GM23338 (cell line): ENCODE data around the gene KDM6A. TPM values are rescaled to one million over a fixed set of nuclear protein-coding genes. Genes with fewer than 3 reads are reported as not detected.

Experiments used
- ATAC-seq: fragments of 200-7000 bp; cut with Tn5 transposase; 3 replicates; pipeline ENCODE4 v1.9.1; 2020
- DNase-seq: peaks from one replicate; pipeline ENCODE4 v3.0.0-alpha.2; 2015; ENCODE audit warnings: low spot score
- H2AFZ ChIP-seq: fragments of 200-600 bp; sonication (generic); 2 replicates; pipeline ENCODE4 v1.8.0; 2016; ENCODE audit warnings: antibody characterized with exemption, mild to moderate bottlenecking, moderate library complexity
- H3F3A ChIP-seq: fragments of 200-600 bp; sonication (generic); replicated peaks from 2 replicates; pipeline ENCODE4 v1.8.0; 2017; ENCODE audit warnings: antibody characterized with exemption, mixed run types, low read depth
- H3K27ac ChIP-seq: fragments of 200-600 bp; sonication (generic); 2 replicates; pipeline ENCODE4 v1.6.1; 2016; ENCODE audit warnings: low read depth
- H3K27me3 ChIP-seq: fragments of 200-600 bp; sonication (generic); 2 replicates; pipeline ENCODE4 v1.8.0; 2016; ENCODE audit warnings: mild to moderate bottlenecking, mixed run types, moderate library complexity; ENCODE audit not compliant: insufficient read depth
- H3K36me3 ChIP-seq: fragments of 200-600 bp; sonication (generic); 2 replicates; pipeline ENCODE4 v1.8.0; 2016; ENCODE audit warnings: mild to moderate bottlenecking; ENCODE audit not compliant: insufficient read depth
- H3K4me1 ChIP-seq: fragments of 200-600 bp; sonication (generic); 2 replicates; pipeline ENCODE4 v1.8.0; 2016; ENCODE audit warnings: mild to moderate bottlenecking, moderate library complexity; ENCODE audit not compliant: insufficient read depth
- H3K4me2 ChIP-seq: fragments of 200-600 bp; sonication (generic); 2 replicates; pipeline ENCODE4 v1.7.1; 2017; ENCODE audit warnings: mixed run types
- H3K4me3 ChIP-seq: fragments of 200-600 bp; sonication (generic); 2 replicates; pipeline ENCODE4 v1.6.1; 2016; ENCODE audit warnings: mixed run types
- H3K79me2 ChIP-seq: fragments of 200-600 bp; sonication (generic); replicated peaks from 2 replicates; pipeline ENCODE4 v1.8.0; 2017; ENCODE audit warnings: mild to moderate bottlenecking; ENCODE audit not compliant: insufficient read depth
- H3K9me2 ChIP-seq: fragments of 200-600 bp; sonication (generic); 2 replicates; pipeline ENCODE4 v1.8.0; 2017; ENCODE audit not compliant: insufficient read depth
- H4K20me1 ChIP-seq: fragments of 200-600 bp; sonication (generic); replicated peaks from 2 replicates; pipeline ENCODE4 v1.8.0; 2017; ENCODE audit warnings: mild to moderate bottlenecking; ENCODE audit not compliant: insufficient read depth
- H3K27ac Mint-ChIP-seq: 2 replicates; pipeline ENCODE4 v1.8.0; 2020; ENCODE audit warnings: inconsistent platforms, mild to moderate bottlenecking, moderate library complexity, mixed read lengths
- H3K27me3 Mint-ChIP-seq: 3 replicates; pipeline ENCODE4 v1.8.0; 2022; ENCODE audit warnings: low read depth, mild to moderate bottlenecking, moderate library complexity, mixed read lengths, inconsistent platforms; ENCODE audit not compliant: insufficient read depth, poor library complexity
- H3K36me3 Mint-ChIP-seq: 3 replicates; pipeline ENCODE4 v1.8.0; 2021; ENCODE audit warnings: low read depth, mild to moderate bottlenecking, inconsistent platforms, moderate library complexity, mixed read lengths
- H3K4me1 Mint-ChIP-seq: 3 replicates; pipeline ENCODE4 v1.8.0; 2020; ENCODE audit warnings: mild to moderate bottlenecking, inconsistent platforms, mixed read lengths
- H3K4me3 Mint-ChIP-seq: 3 replicates; pipeline ENCODE4 v1.8.0; 2021; ENCODE audit warnings: moderate library complexity, mild to moderate bottlenecking, inconsistent platforms, mixed read lengths
- H3K9me3 Mint-ChIP-seq: 3 replicates; pipeline ENCODE4 v1.8.0; 2020; ENCODE audit warnings: moderate library complexity, mild to moderate bottlenecking, inconsistent platforms, mixed read lengths
- JUNB ChIP-seq: IDR thresholded peaks from one replicate; pipeline ENCODE4 v1.6.1; 2016; ENCODE audit warnings: antibody characterized with exemption; ENCODE audit not compliant: unreplicated experiment
- NANOG ChIP-seq: IDR thresholded peaks from 2 replicates; pipeline ENCODE4 v1.6.1; 2016; ENCODE audit warnings: antibody characterized with exemption, borderline replicate concordance
- STAT1 ChIP-seq: IDR thresholded peaks from one replicate; pipeline ENCODE4 v1.6.1; 2016; ENCODE audit warnings: antibody characterized with exemption; ENCODE audit not compliant: unreplicated experiment
- ZNF331 ChIP-seq: fragments of 250-450 bp; sonication (Bioruptor Pico); IDR thresholded peaks from 2 replicates; pipeline ENCODE4 v1.5.0; 2020; ENCODE audit warnings: low read depth, mild to moderate bottlenecking, moderate library complexity
- polyA plus RNA-seq: library from polyadenylated mRNA; unstranded; fragments of >200 nt; fragmentation: Nextera tagmentation; extraction: Ambion mirVana; gene quantifications from 2 replicates; pipeline ENCODE4 v1.2.1, GENCODE V29; 2016
- total RNA-seq: library from RNA; depleted of rRNA; stranded (reverse); fragments of >200 nt; shearing (Covaris generic); gene quantifications from 2 replicates; pipeline ENCODE4 v1.2.3, GENCODE V29; 2014
- TF ChIP-seq, protein P1 (sequence below): fragments of 250-450 bp; sonication (Bioruptor Pico); IDR thresholded peaks from 2 replicates; pipeline ENCODE4 v1.5.0; 2020; ENCODE audit warnings: mild to moderate bottlenecking, moderate library complexity

The KDM6A gene
- total and polyA plus RNA-seq, 2 experiments from 2014 or later: 22.8 to 102 TPM

DNA sequence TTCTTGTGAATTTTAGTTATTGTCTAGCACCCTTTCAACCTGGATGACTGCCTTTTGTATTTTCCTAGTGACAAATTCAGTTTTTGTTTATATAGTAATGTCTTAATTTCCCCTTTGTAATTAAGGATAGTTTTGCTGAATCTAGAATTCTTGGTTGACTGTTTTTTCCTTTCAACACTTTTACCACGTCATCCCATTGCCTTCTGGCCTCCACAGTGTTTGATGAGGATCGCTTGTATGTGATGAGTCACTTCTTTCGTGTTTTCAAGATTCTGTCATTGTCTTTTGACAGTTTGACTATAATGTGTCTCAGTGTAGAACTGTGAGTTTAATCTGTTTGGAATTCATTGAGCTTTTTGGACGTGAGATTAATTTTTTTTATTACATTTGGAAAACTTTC is 30.1 kb downstream of the KDM6A start:
- no peak for TF ChIP-seq NANOG
- no peak for TF ChIP-seq STAT1
- no peak for TF ChIP-seq ZNF331 (CRISPR knock-in tag)
- TF ChIP-seq JUNB: no peak
- TF ChIP-seq, protein P1, sequence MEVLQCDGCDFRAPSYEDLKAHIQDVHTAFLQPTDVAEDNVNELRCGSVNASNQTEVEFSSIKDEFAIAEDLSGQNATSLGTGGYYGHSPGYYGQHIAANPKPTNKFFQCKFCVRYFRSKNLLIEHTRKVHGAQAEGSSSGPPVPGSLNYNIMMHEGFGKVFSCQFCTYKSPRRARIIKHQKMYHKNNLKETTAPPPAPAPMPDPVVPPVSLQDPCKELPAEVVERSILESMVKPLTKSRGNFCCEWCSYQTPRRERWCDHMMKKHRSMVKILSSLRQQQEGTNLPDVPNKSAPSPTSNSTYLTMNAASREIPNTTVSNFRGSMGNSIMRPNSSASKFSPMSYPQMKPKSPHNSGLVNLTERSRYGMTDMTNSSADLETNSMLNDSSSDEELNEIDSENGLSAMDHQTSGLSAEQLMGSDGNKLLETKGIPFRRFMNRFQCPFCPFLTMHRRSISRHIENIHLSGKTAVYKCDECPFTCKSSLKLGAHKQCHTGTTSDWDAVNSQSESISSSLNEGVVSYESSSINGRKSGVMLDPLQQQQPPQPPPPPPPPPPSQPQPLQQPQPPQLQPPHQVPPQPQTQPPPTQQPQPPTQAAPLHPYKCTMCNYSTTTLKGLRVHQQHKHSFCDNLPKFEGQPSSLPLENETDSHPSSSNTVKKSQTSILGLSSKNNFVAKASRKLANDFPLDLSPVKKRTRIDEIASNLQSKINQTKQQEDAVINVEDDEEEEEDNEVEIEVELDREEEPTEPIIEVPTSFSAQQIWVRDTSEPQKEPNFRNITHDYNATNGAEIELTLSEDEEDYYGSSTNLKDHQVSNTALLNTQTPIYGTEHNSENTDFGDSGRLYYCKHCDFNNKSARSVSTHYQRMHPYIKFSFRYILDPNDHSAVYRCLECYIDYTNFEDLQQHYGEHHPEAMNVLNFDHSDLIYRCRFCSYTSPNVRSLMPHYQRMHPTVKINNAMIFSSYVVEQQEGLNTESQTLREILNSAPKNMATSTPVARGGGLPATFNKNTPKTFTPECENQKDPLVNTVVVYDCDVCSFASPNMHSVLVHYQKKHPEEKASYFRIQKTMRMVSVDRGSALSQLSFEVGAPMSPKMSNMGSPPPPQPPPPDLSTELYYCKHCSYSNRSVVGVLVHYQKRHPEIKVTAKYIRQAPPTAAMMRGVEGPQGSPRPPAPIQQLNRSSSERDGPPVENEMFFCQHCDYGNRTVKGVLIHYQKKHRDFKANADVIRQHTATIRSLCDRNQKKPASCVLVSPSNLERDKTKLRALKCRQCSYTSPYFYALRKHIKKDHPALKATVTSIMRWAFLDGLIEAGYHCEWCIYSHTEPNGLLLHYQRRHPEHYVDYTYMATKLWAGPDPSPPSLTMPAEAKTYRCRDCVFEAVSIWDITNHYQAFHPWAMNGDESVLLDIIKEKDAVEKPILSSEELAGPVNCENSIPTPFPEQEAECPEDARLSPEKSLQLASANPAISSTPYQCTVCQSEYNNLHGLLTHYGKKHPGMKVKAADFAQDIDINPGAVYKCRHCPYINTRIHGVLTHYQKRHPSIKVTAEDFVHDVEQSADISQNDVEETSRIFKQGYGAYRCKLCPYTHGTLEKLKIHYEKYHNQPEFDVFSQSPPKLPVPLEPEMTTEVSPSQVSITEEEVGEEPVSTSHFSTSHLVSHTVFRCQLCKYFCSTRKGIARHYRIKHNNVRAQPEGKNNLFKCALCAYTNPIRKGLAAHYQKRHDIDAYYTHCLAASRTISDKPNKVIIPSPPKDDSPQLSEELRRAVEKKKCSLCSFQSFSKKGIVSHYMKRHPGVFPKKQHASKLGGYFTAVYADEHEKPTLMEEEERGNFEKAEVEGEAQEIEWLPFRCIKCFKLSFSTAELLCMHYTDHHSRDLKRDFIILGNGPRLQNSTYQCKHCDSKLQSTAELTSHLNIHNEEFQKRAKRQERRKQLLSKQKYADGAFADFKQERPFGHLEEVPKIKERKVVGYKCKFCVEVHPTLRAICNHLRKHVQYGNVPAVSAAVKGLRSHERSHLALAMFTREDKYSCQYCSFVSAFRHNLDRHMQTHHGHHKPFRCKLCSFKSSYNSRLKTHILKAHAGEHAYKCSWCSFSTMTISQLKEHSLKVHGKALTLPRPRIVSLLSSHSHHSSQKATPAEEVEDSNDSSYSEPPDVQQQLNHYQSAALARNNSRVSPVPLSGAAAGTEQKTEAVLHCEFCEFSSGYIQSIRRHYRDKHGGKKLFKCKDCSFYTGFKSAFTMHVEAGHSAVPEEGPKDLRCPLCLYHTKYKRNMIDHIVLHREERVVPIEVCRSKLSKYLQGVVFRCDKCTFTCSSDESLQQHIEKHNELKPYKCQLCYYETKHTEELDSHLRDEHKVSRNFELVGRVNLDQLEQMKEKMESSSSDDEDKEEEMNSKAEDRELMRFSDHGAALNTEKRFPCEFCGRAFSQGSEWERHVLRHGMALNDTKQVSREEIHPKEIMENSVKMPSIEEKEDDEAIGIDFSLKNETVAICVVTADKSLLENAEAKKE (CRISPR knock-in tag): no peak
- no peaks in the 10 kb centered on the region for H3K9me2 ChIP-seq
- H3K79me2 ChIP-seq: peaks cover 100% of the 10 kb centered on the region
- peaks cover 7% of the 10 kb centered on the region; the same call in 1 of the 2 replicates for H4K20me1 ChIP-seq
- H2AFZ ChIP-seq: no peak overlapping the region
- no peak overlapping the region for H3K4me3 ChIP-seq
- H3K4me1 ChIP-seq: peaks cover 23% of the 10 kb centered on the region
- no peaks in the 10 kb centered on the region for H3K27me3 ChIP-seq
- peak overlapping the region; percentile 72 for H3K4me2 ChIP-seq
- no peak overlapping the region for H3K27ac Mint-ChIP-seq
- no peaks in the 10 kb centered on the region for H3K27me3 Mint-ChIP-seq
- peaks cover 39% of the 10 kb centered on the region for H3K4me1 Mint-ChIP-seq
- H3K36me3 Mint-ChIP-seq: peaks cover 6% of the 10 kb centered on the region; the same call in 1 of the 3 replicates
- H3K27ac ChIP-seq: peak overlapping the region; percentile 89; the same call in 1 of the 2 replicates
- no peak overlapping the region for H3K4me3 Mint-ChIP-seq
- ATAC-seq: no peak
- H3K9me3 Mint-ChIP-seq: 0 out of 3 replicates have a peak, but pooled peaks cover 2% of the 10 kb centered on the region
- no peak for DNase-seq
- no peaks in the 10 kb centered on the region for H3K36me3 ChIP-seq
- H3F3A ChIP-seq: no peaks in the 10 kb centered on the region
